ENCODE results near the gene TAMALIN.

- TF ChIP-seq, protein P1, sequence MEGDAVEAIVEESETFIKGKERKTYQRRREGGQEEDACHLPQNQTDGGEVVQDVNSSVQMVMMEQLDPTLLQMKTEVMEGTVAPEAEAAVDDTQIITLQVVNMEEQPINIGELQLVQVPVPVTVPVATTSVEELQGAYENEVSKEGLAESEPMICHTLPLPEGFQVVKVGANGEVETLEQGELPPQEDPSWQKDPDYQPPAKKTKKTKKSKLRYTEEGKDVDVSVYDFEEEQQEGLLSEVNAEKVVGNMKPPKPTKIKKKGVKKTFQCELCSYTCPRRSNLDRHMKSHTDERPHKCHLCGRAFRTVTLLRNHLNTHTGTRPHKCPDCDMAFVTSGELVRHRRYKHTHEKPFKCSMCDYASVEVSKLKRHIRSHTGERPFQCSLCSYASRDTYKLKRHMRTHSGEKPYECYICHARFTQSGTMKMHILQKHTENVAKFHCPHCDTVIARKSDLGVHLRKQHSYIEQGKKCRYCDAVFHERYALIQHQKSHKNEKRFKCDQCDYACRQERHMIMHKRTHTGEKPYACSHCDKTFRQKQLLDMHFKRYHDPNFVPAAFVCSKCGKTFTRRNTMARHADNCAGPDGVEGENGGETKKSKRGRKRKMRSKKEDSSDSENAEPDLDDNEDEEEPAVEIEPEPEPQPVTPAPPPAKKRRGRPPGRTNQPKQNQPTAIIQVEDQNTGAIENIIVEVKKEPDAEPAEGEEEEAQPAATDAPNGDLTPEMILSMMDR (IDR thresholded peaks at IDR 0.05; ENCODE audit: low read length): no peak
- TF ChIP-seq EZH2 (optimal IDR thresholded peaks at IDR 0.05; ENCODE audit: low read depth, low read length): no peak
These were observed 37.7 kb downstream of the TAMALIN start for GRCh38 chr12:52044292-52044983.

Measured in MM.1S (cell line).